ENCODE data around the gene MSX1.
"Not testable (repeated sequence)": the region's sequence is repeated elsewhere in the genome, so short reads cannot be mapped to it uniquely, and the experiment has no call there.

The MSX1 gene

GRCh38 chr4:4859325-4859798, at the start of gene MSX1:
Gene MSX1, plus strand, starts transcription at chr4:4859665. Its CDS starts 235 bp downstream, at chr4:4859900.
- no peak for DNase-seq (ENCODE audit: low read depth)

- DNase-seq (ENCODE audit: low read depth): no peak
Observed at GRCh38 chr4:4810092-4810774, 49.2 kb upstream of the MSX1 start.

- DNase-seq (ENCODE audit: low read depth): no peak
Observed at GRCh38 chr4:4810778-4811177, 48.7 kb upstream of the MSX1 start.

- DNase-seq (ENCODE audit: low read depth): no peak
Observed at GRCh38 chr4:4812145-4812794, 47.2 kb upstream of the MSX1 start.

GRCh38 chr4:4818415-4819212, 40.9 kb upstream of the MSX1 start:
- DNase-seq (ENCODE audit: low read depth): no peak

GRCh38 chr4:4819213-4819606, 40.3 kb upstream of the MSX1 start:
- no peak for DNase-seq (ENCODE audit: low read depth)

GRCh38 chr4:4820261-4820660, 39.2 kb upstream of the MSX1 start:
- no peak for DNase-seq (ENCODE audit: low read depth)

- DNase-seq (ENCODE audit: low read depth): no peak
Observed at GRCh38 chr4:4820739-4821138, 38.7 kb upstream of the MSX1 start.

GRCh38 chr4:4821577-4821976, 37.9 kb upstream of the MSX1 start:
- DNase-seq (ENCODE audit: low read depth): no peak

- DNase-seq (ENCODE audit: low read depth): not testable (repeated sequence)
Observed at GRCh38 chr4:4822286-4822685, 37.2 kb upstream of the MSX1 start.

GRCh38 chr4:4823621-4824162, 35.8 kb upstream of the MSX1 start:
- no peak for DNase-seq (ENCODE audit: low read depth)

GRCh38 chr4:4824232-4824631, 35.2 kb upstream of the MSX1 start:
- DNase-seq (ENCODE audit: low read depth): no peak

- DNase-seq (ENCODE audit: low read depth): no peak
Observed at GRCh38 chr4:4825431-4825830, 34.0 kb upstream of the MSX1 start.

GRCh38 chr4:4829837-4830236, 29.6 kb upstream of the MSX1 start:
- DNase-seq (ENCODE audit: low read depth): no peak

GRCh38 chr4:4831266-4831665, 28.2 kb upstream of the MSX1 start:
- DNase-seq (ENCODE audit: low read depth): no peak

GRCh38 chr4:4831825-4832224, 27.6 kb upstream of the MSX1 start:
- DNase-seq (ENCODE audit: low read depth): no peak

- DNase-seq (ENCODE audit: low read depth): no peak
Observed at GRCh38 chr4:4836044-4836443, 23.4 kb upstream of the MSX1 start.

GRCh38 chr4:4837316-4837715, 22.1 kb upstream of the MSX1 start:
- no peak for DNase-seq (ENCODE audit: low read depth)

GRCh38 chr4:4838051-4838935, 21.2 kb upstream of the MSX1 start:
- DNase-seq (ENCODE audit: low read depth): no peak

- DNase-seq (ENCODE audit: low read depth): no peak
Observed at GRCh38 chr4:4838936-4839810, 20.3 kb upstream of the MSX1 start.

GRCh38 chr4:4840351-4840750, 19.1 kb upstream of the MSX1 start:
- no peak for DNase-seq (ENCODE audit: low read depth)
